H9 (cell line): ENCODE measurements around the gene GNPNAT1. TPM values are rescaled to one million over a fixed set of nuclear protein-coding genes. Genes with fewer than 3 reads are reported as not detected.

Experiments used
- DNase-seq: peaks from one replicate; pipeline ENCODE4 v3.0.0-alpha.2; 2017
- H2AFZ ChIP-seq: one replicate; pipeline ENCODE4 v1.6.1; 2013; ENCODE audit warnings: mild to moderate bottlenecking, low read length, control low read depth, moderate library complexity
- H2AK5ac ChIP-seq: 2 replicates; pipeline ENCODE4 v1.6.1; 2013; ENCODE audit warnings: low read length, control low read depth, mixed read lengths; ENCODE audit not compliant: insufficient read length
- H2BK120ac ChIP-seq: one replicate; pipeline ENCODE4 v1.6.1; 2013; ENCODE audit warnings: low read depth, mild to moderate bottlenecking, low read length, control low read depth, inconsistent platforms; ENCODE audit not compliant: poor library complexity, severe bottlenecking
- H2BK12ac ChIP-seq: 2 replicates; pipeline ENCODE4 v1.6.1; 2013; ENCODE audit warnings: low read length, control low read depth, mixed read lengths, low read depth; ENCODE audit not compliant: insufficient read length
- H2BK15ac ChIP-seq: 2 replicates; pipeline ENCODE4 v1.6.1; 2013; ENCODE audit warnings: low read depth, low read length, control low read depth
- H2BK20ac ChIP-seq: one replicate; pipeline ENCODE4 v1.6.1; 2013; ENCODE audit warnings: low read depth, mild to moderate bottlenecking, low read length, control low read depth, inconsistent platforms; ENCODE audit not compliant: poor library complexity, severe bottlenecking
- H2BK5ac ChIP-seq: 2 replicates; pipeline ENCODE4 v1.6.1; 2013; ENCODE audit warnings: low read length, control low read depth, mixed read lengths; ENCODE audit not compliant: insufficient read length
- H3K14ac ChIP-seq: 2 replicates; pipeline ENCODE4 v1.6.1; 2013; ENCODE audit warnings: low read length, control low read depth; ENCODE audit not compliant: insufficient read depth
- H3K18ac ChIP-seq: 2 replicates; pipeline ENCODE4 v1.6.1; 2013; ENCODE audit warnings: low read depth, mild to moderate bottlenecking, mixed read lengths, low read length, control low read depth; ENCODE audit not compliant: insufficient read length
- H3K23ac ChIP-seq: 2 replicates; pipeline ENCODE4 v1.6.1; 2013; ENCODE audit warnings: low read length, control low read depth, mixed read lengths, low read depth; ENCODE audit not compliant: insufficient read length
- H3K23me2 ChIP-seq: 2 replicates; pipeline ENCODE4 v1.6.1; 2013; ENCODE audit warnings: low read depth, mild to moderate bottlenecking, mixed read lengths, low read length, control low read depth; ENCODE audit not compliant: insufficient read length, poor library complexity, severe bottlenecking
- H3K27ac ChIP-seq: 2 replicates; pipeline ENCODE4 v1.5.1; 2013; ENCODE audit warnings: low read length, control low read depth, mixed read lengths, low read depth; ENCODE audit not compliant: insufficient read length
- H3K27me3 ChIP-seq: 2 replicates; pipeline ENCODE4 v1.6.1; 2013; ENCODE audit warnings: low read length, control low read depth, inconsistent platforms; ENCODE audit not compliant: insufficient read depth
- H3K4ac ChIP-seq: 2 replicates; pipeline ENCODE4 v1.6.1; 2013; ENCODE audit warnings: low read depth, mild to moderate bottlenecking, control low read depth, inconsistent platforms, low read length, moderate library complexity
- H3K4me1 ChIP-seq: 2 replicates; pipeline ENCODE4 v1.6.1; 2013; ENCODE audit warnings: low read length, control low read depth, inconsistent platforms; ENCODE audit not compliant: insufficient read depth
- H3K4me2 ChIP-seq: 2 replicates; pipeline ENCODE4 v1.6.1; 2013; ENCODE audit warnings: low read length, control low read depth, mixed read lengths; ENCODE audit not compliant: insufficient read length, insufficient read depth
- H3K56ac ChIP-seq: 2 replicates; pipeline ENCODE4 v1.6.1; 2013; ENCODE audit warnings: low read depth, mild to moderate bottlenecking, mixed read lengths, low read length, control low read depth; ENCODE audit not compliant: insufficient read length
- H3K79me1 ChIP-seq: 2 replicates; pipeline ENCODE4 v1.6.1; 2013; ENCODE audit warnings: low read depth, mild to moderate bottlenecking, moderate library complexity, low read length, control low read depth, inconsistent platforms; ENCODE audit not compliant: insufficient read depth, poor library complexity, severe bottlenecking
- H3K79me2 ChIP-seq: 2 replicates; pipeline ENCODE4 v1.6.1; 2013; ENCODE audit warnings: low read length, control low read depth, inconsistent platforms; ENCODE audit not compliant: insufficient read depth
- H3K9ac ChIP-seq: 2 replicates; pipeline ENCODE4 v1.6.1; 2013; ENCODE audit warnings: low read length, control low read depth, mixed read lengths; ENCODE audit not compliant: insufficient read length; ENCODE audit errors: extremely low read depth
- H3K9me3 ChIP-seq: one replicate; pipeline ENCODE4 v1.6.1; 2013; ENCODE audit warnings: low read depth, low read length, inconsistent platforms; ENCODE audit not compliant: control insufficient read depth
- H3T11ph ChIP-seq: one replicate; pipeline ENCODE4 v1.6.1; 2013; ENCODE audit warnings: mild to moderate bottlenecking, low read length, control low read depth, inconsistent platforms
- H4K20me1 ChIP-seq: one replicate; pipeline ENCODE4 v1.6.1; 2013; ENCODE audit not compliant: control insufficient read depth, insufficient read length, insufficient read depth
- H4K5ac ChIP-seq: 2 replicates; pipeline ENCODE4 v1.6.1; 2013; ENCODE audit warnings: low read depth, mild to moderate bottlenecking, mixed read lengths, low read length, control low read depth; ENCODE audit not compliant: insufficient read length
- H4K8ac ChIP-seq: replicated peaks from 2 replicates; pipeline ENCODE4 v1.6.1; 2013; ENCODE audit warnings: low read length, control low read depth, mixed read lengths, low read depth; ENCODE audit not compliant: insufficient read length
- H4K91ac ChIP-seq: 2 replicates; pipeline ENCODE4 v1.6.1; 2013; ENCODE audit warnings: low read depth, mild to moderate bottlenecking, moderate library complexity, mixed read lengths, low read length, control low read depth; ENCODE audit not compliant: insufficient read length
- H3K27ac Mint-ChIP-seq, 3 experiments: 2 replicates in 2 of 3; 3 replicates in 1 of 3; pipeline ENCODE4 v1.8.0; 2020 to 2021; ENCODE audit warnings: mixed read lengths in 3 of 3, mild to moderate bottlenecking in 1 of 3, moderate library complexity in 1 of 3
- H3K27me3 Mint-ChIP-seq: 2 replicates; pipeline ENCODE4 v1.8.0; 2021; ENCODE audit warnings: low read depth, mild to moderate bottlenecking, moderate library complexity, mixed read lengths
- H3K36me3 Mint-ChIP-seq, 3 experiments: 2 replicates in 2 of 3; 3 replicates in 1 of 3; pipeline ENCODE4 v1.8.0; 2020 to 2021; ENCODE audit warnings: low read depth in 3 of 3, mixed read lengths in 3 of 3; ENCODE audit not compliant: insufficient read depth in 1 of 3
- H3K4me1 Mint-ChIP-seq, 2 experiments: 2 replicates each; pipeline ENCODE4 v1.8.0; 2020; ENCODE audit warnings: mixed read lengths in 2 of 2
- H3K4me3 Mint-ChIP-seq, 2 experiments: 2 replicates in 1 of 2; 3 replicates in 1 of 2; pipeline ENCODE4 v1.8.0; 2020 to 2021; ENCODE audit warnings: mild to moderate bottlenecking in 2 of 2, mixed read lengths in 2 of 2, moderate library complexity in 1 of 2
- H3K9me3 Mint-ChIP-seq, 2 experiments: 2 replicates in 1 of 2; 3 replicates in 1 of 2; pipeline ENCODE4 v1.8.0; 2020; ENCODE audit warnings: mild to moderate bottlenecking in 2 of 2, mixed read lengths in 2 of 2, moderate library complexity in 1 of 2
- CTCF ChIP-seq: fragments of 200-600 bp; sonication (generic); conservative IDR thresholded peaks from 3 replicates; pipeline ENCODE4 v1.8.0; 2021; ENCODE audit warnings: antibody characterized with exemption, mild to moderate bottlenecking
- WGBS: extraction: QIAGEN DNeasy Blood & Tissue Kit; methylation state at CpG from one replicate; pipeline ENCODE4 v1.1.7; 2013; ENCODE audit warnings: missing lambda C conversion rate, low lambda C conversion rate, mixed read lengths; ENCODE audit not compliant: insufficient read length; ENCODE audit errors: extremely low coverage; 5-methylcytosine and 5-hydroxymethylcytosine counted together
- total RNA-seq: library from RNA; stranded (reverse); gene quantifications from 2 replicates; pipeline ENCODE4 v1.2.1, GENCODE V29; 2021

GNPNAT1 gene
- total RNA-seq, 1 experiment from 2014 or later: 49.0 TPM

DNA sequence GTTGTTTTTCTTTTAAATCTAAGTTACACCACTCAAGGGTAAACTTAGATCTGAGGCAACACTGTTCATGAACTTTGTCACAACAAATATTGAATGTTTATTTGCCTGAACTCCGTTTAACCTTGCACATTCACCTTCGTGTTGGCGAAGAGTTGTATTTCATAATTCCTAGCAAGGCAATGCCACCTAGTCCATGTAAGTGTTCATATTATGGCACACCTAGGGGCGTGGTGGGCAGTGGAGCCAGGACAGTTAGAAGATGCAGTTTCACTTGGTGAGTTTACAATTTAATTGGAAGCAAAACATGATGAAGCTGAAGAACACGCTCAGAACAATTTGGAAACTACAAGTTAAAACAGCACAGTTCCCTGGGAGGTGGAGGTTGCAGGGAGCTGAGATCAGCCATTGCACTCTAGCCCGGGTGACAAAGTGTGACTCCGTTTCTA lies 30.4 kb upstream of the GNPNAT1 start:
- Histone ChIP-seq H4K91ac (no peak overlapping the region), H3K9ac (no peak overlapping the region), H4K8ac (no peak overlapping the region), H3K14ac (no peak overlapping the region), H3K4me2 (no peak overlapping the region), H3K23ac (no peak overlapping the region), H3T11ph (no peak overlapping the region), H3K23me2 (no peaks in the 10 kb centered on the region), H4K5ac (no peak overlapping the region), H3K56ac (no peak overlapping the region), H3K27me3 (no peaks in the 10 kb centered on the region), H3K79me1 (no peaks in the 10 kb centered on the region), H4K20me1 (no peaks in the 10 kb centered on the region), H3K18ac (no peak overlapping the region), H2BK20ac (no peak overlapping the region), H2BK15ac (no peak overlapping the region), H3K4ac (no peak overlapping the region), H2AFZ (no peak overlapping the region), H2BK12ac (no peak overlapping the region), H3K27ac (no peak overlapping the region), H3K9me3 (no peaks in the 10 kb centered on the region), H2BK5ac (no peak overlapping the region), H3K4me1 (no peaks in the 10 kb centered on the region), H2AK5ac (no peak overlapping the region), H3K79me2 (no peaks in the 10 kb centered on the region), H2BK120ac (no peak overlapping the region)
- no peaks in the 10 kb centered on the region for H3K9me3 Mint-ChIP-seq
- WGBS: no CpG with 5 or more reads among the region's 7 CpGs
- H3K27me3 Mint-ChIP-seq: no peaks in the 10 kb centered on the region
- TF ChIP-seq CTCF: no peak
- no peak overlapping the region for H3K27ac Mint-ChIP-seq
- H3K4me1 Mint-ChIP-seq: peaks cover 4 to 7% of the 10 kb centered on the region in 2 experiments; a peak in 3 of 4 replicates
- DNase-seq: no peak
- H3K4me3 Mint-ChIP-seq: no peak overlapping the region
- H3K36me3 Mint-ChIP-seq: no peaks in the 10 kb centered on the region
